ENCODE measurements around the gene RBM38.

- TF ChIP-seq CTCF (IDR thresholded peaks at IDR 0.05), result no peak
- no peak for TF ChIP-seq ZFX (IDR thresholded peaks at IDR 0.05; ENCODE audit: borderline replicate concordance)
These were observed 37.8 kb upstream of the RBM38 start for GRCh38 chr20:57353351-57353750.

Measured in 22Rv1 (cell line).